ENCODE results near the gene OR51I2.

OR51I2 gene, protein sequence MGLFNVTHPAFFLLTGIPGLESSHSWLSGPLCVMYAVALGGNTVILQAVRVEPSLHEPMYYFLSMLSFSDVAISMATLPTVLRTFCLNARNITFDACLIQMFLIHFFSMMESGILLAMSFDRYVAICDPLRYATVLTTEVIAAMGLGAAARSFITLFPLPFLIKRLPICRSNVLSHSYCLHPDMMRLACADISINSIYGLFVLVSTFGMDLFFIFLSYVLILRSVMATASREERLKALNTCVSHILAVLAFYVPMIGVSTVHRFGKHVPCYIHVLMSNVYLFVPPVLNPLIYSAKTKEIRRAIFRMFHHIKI

DNA sequence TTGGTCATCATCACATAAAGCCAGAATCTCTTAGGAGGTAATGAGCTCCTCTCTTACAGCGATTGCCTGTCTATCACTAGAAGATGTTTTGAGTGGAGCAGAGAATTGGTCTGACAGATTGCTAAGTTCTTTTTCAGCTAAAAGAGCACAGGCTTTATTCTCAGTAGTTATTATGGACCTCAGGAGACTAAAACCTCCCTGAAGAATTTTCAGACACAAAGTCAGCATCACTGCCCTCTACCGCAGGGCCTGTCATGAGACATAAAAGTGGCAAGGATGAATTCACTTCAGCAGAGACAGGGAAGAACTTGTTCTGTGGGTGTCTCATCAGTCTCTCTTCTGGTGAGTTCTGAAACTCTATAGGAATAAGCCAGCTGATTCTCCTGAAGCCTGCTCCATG, at the start of gene OR51I2:
TSS of gene OR51I2 (plus strand) at position 301 of the 400 bp plus-strand sequence. CDS start 4,166 bp downstream, outside the sequence.
- DNase-seq (ENCODE audit: low read depth): no peak

DNA sequence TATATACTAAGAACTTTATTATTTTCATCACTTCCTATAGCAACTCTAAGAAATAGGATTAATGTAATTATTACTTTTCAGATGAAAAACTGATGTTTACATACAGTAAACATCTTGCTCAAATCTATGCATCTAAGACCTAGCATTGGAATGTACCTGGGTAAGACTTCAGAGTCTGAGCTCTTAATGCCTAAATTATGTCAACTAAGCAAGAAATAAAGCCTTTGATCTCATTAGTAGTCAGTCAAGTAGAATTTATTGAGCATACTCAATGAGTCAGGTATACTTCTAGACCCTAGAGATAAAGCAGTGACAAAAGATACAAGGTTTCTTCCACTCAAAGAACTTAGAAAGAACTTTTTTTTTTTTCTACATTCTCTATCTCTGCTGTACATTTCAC, 44.0 kb upstream of the OR51I2 start:
- DNase-seq (ENCODE audit: low read depth): no peak

DNA sequence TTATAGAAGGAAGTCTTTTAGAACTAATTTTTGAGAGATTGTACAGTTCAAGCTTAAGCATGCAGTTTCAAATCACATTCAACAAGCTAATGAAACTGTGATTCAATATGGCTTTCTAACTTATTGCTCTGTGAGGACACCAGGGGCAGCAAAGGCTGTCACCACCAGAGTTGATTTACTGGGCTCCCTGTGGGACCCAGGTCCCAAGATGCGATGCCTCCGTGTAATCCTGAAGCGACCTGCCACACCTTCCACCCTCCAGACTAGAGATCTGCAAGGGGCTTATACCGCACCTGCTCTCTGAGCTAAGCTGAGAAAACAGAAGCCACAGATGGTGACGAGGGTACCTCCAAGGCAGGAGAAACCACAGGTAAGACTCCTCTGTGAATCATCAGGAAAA, 28.1 kb upstream of the OR51I2 start:
- DNase-seq (ENCODE audit: low read depth): no peak

DNA sequence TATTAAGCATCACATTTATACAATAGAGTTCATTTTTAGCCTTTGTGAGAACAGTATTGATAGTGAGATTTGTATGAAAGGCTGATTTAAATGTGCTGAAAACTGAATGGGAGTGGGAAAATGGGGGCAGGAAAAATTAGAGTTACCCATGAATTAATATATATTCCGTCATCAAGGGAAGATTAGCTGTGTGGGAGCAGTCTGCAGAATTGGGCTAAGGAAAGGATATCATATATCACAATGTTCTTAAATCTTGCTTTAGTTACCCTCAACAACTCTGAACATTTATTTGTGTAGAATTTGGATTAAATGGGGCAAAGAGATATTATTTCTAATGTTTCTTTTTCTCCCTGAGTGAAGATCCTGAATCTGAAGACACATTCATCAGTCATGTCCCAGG, 27.3 kb upstream of the OR51I2 start, which contains the start of gene OR51Q1:
TSS of gene OR51Q1 (plus strand) at position 301 of the 400 bp plus-strand sequence. CDS start at position 391, 90 bp downstream.
- no peak for DNase-seq (ENCODE audit: low read depth)

DNA sequence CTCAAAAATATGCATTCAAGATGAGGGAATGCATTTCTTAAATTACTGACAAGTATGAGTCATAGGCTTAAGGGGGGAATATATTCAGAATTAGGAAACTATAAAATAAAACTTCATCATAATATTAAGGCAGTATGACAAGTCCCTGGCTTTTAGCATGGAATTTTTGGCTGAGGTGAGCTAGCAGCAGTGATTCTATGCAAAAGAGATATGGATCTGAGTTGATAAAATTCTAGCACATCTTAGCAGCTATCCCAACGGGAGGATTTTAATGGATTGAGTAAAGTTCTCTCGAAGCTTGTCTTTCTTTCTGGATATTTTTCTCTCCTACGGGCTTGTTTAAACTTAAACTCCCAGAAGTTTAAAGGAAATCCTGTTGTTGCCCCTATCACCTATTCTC, 26.0 kb upstream of the OR51I2 start:
- DNase-seq (ENCODE audit: low read depth): no peak

DNA sequence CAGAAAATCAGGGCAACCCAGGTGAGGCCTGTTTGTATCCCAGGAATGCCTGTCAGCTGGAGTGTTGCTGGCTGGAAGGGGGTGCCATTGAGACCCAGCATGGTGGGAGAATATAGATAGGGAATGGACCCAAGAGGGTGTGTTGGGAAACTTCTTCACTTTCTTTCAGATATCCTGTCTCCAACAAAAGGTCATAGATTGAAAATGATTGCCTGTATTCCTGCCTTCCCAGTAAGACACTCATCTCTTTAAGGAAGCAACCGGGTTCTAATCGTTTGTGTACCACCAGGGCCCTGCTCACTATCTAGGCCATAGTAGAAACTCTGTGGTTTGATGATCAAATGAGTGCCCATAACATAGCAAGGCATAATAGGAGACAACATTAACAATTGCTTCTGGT, 7.7 kb upstream of the OR51I2 start, which contains the start of gene OR51I1:
TSS of gene OR51I1 (minus strand) at position 101 of the 400 bp plus-strand sequence. CDS start at position 101, 0 bp downstream.
- DNase-seq (ENCODE audit: low read depth): no peak

DNA sequence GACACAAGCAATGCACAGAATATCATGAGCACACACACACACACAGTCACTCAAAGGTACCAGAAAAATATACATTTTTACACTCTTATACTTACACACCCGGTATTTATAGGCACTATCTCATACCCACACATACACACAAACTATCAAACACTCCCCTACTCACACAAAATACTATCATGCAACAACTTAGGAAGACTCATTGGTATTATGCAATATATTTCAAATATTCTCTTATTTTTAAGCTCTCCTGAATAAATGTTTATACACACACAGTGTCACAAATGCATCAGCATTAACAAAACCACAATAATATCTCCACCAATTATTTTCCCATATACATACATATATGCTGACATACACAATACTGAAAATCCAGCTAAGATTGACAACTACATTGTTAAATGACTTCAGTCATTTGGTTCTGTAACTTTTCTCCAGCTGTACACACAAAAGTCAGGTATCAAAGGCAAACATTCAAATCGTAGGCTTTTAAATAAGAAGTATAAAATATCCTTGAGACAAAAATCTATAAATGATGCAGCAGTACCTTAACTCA, 5.2 kb upstream of the OR51I2 start:
- no peak for DNase-seq (ENCODE audit: low read depth)

DNA sequence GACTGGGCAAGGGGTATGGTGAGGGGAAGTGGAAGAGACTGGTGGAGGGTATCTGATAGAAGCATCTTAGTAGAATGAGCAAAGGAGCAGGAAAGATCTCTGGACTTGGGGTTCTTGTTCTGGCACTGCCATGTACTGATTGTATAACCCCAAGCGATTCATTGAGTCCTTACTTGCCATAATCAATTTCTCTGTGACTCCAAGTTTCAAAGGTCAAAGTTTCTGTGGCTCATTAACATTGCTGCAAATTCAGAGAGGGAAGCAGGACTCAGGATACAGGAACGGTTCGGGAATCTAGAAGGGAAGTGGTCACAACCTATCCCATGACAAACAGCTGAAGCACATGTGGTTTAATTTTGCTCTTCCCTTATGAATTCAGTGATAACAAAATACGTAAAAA, 309 bp downstream of the OR51I2 start:
- DNase-seq (ENCODE audit: low read depth): no peak

DNA sequence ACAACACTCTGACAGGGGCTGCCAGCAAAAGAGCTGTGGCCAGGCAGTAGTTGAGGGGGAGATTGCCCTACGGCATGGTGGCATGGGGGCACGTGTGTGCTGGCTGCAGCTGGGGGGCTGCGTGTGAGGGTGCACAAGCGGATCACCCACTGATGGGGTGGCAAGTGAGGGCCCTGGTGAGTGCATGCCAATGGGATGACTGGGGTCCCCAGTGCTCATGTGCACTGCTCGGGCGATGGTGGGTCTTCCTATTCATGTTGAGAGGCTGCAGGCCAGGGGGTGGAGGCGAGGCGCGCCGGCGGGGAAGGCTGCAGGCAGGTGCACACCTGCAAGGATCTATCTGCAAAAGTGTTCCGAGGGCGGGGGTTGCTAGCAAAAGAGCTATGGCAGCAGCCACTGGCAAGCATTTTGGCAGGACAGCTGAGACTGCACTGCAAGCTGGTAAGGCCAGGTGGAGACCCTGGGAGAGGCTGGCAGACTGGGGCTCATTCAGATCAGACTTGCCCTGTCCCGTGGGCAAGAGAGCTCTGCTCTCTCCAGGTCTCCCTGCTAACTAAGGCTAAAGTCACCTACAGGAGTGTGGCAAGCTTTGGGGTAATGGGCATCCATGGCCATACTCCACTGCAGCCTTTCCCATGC, 12.0 kb downstream of the OR51I2 start:
- no peak for DNase-seq (ENCODE audit: low read depth)

DNA sequence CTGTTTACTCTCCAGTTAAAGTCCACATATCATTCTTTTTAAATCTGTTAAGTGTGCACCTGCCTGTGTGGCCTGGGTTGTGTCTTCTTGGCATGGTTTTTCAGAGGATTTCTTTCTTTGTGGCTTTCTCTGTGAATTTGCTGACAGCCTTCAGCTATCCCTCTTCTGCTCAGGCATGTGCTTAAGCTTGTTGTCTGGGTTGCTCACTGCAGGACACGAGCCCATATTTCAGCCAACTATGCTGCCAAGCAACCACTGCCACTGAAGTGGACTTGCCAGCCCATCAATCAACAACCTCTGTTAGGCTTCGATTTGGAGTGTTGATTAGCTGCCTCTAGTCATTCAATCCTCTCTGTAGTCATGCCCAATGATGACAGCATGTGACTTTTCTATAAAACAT, 18.4 kb downstream of the OR51I2 start:
- DNase-seq (ENCODE audit: low read depth): no peak

DNA sequence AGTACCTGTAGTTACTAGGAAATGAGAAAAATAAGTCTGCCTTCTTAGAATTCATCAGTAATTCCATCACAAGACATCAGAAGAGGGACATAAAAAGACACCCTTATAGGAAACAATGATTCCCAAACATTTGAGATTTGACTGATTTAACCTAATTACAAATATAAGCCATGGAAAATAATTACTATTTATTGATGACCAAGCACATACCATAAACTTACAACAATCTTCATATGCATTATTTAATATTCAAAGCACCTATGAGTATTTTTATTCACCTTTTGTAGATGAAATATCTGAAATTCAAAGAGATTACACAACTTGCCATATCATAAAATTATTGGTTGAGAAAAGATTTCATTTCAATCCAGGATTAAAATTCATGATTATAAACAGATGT, 24.8 kb downstream of the OR51I2 start:
- DNase-seq (ENCODE audit: low read depth): no peak

DNA sequence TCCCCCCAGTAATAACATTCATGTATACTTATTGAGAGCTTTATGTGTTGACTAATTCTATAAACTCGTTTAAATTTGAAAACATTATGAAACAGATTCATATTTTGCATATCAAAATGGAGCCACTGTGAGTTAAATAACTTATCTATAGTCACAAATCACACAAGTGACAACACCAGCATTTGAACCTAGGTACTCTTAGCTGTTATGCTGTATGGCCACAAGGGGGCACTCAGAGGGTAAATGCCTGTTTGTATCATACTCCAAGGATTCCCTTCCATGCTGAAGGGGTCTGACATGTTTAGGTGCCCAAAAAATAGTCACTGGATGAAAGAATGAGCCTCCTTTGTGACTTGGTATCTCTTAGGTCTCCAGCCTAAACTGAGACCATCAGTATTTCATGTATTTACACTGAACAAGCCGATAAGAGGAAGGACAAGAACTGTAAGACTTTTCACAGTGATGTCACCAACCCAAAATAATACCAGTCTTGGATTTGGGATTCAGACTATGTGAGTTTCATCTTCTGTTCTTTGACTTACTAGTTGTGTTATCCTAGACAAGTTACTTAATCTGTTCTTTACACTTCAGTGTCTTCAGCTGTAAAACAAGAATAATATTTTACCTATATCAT, 27.2 kb downstream of the OR51I2 start:
- peak; percentile 20 for DNase-seq (ENCODE audit: low read depth)

DNA sequence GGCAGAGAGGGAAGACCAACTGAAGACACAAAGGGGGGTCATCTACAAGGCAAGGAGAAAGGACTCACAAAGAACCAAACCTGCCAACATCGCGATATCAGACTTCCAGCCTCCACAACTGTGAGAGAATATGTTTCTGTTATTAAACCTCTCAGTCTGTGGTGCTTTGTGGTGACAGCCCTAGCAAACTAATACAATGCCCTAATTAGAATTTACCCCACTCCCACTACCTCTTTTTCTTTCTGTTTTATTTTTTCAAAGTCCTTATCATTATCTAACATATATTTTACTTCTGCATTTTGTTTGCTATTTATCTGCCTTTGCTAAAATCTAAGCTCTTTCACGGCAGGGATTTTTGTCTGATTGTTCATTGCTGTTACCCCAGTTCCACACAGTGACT, 36.9 kb downstream of the OR51I2 start:
- no peak for DNase-seq (ENCODE audit: low read depth)

DNA sequence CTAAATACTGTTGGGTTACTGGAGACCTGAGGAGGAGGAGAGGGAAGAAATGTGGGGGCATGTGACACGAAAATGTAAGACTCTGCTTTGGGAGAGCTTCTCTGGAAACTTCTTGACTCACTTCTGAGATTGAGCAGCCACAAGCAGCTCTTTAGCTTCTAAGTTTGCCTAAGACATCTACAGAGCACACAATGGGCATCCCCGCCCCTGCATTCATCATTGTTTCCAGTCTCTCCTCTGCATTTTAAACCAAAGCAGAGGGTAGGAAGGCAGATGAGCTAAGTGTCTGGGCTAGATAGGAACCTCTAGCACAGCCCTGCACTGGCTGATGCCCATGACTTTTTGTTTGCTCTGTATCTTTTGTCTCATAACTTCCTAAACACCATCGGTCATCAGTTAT, 37.3 kb downstream of the OR51I2 start:
- DNase-seq (ENCODE audit: low read depth): no peak

DNA sequence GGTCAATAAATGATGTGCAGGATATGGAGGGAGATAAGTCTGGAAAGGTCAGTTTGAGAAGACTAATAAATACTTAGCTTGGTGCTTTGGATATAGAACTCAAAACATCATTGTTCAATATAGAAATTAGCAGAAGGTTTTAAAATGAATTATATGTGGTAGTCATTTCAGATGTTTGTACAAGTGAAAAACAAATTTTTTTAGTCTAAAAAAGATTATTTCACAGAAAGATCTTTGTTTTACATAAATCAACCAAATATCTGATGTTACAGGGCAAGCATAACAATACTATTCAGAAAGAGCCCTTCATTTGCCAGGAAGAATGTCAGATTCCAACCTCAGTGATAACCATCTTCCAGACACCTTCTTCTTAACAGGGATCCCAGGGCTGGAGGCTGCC, 39.3 kb downstream of the OR51I2 start, which contains the start of gene OR52D1:
TSS of gene OR52D1 (plus strand) at position 301 of the 400 bp plus-strand sequence. CDS start at position 323, 22 bp downstream.
- DNase-seq (ENCODE audit: low read depth): no peak

DNA sequence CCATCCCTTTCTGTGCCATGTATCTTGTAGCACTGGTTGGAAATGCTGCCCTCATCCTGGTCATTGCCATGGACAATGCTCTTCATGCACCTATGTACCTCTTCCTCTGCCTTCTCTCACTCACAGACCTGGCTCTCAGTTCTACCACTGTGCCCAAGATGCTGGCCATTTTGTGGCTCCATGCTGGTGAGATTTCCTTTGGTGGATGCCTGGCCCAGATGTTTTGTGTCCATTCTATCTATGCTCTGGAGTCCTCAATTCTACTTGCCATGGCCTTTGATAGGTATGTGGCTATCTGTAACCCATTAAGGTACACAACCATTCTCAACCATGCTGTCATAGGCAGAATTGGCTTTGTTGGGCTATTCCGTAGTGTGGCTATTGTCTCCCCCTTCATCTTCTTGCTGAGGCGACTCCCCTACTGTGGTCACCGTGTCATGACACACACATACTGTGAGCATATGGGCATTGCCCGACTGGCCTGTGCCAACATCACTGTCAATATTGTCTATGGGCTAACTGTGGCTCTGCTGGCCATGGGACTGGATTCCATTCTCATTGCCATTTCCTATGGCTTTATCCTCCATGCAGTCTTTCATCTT, 39.8 kb downstream of the OR51I2 start:
- DNase-seq (ENCODE audit: low read depth): no peak

DNA sequence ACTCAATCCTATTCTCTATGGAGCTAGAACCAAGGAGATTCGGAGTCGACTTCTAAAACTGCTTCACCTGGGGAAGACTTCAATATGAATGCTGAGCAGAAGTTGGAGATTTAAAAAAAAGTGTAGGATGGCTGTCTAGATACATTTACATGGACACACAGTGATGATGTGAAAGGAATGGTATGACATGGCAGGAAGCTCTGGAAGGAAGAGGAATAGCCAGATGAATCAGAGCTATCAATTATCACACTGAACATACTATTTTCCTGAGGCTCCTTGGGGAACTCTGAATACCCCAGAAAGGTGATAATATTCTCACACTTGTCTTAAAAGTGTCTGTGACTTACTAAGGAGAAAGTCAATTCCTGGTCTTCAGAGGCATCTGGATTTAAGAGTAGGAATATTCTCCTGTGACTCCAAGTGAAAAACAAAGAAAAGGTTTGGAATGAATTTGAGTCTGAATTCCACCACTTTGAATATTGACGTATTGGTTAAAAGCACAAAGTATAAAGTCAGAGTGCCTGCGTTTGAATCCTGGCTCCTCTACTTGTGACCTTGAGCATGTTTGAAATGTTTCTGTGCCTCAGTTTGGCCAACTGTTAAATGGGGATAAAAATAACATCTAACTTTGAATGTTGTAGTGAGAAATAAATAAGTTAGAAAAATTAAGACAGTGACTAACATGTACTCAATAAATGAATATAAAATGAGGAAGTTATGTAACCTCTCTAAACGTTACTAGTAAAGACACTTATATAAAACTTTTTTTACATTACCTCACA, 40.6 kb downstream of the OR51I2 start:
- no peak for DNase-seq (ENCODE audit: low read depth)

DNA sequence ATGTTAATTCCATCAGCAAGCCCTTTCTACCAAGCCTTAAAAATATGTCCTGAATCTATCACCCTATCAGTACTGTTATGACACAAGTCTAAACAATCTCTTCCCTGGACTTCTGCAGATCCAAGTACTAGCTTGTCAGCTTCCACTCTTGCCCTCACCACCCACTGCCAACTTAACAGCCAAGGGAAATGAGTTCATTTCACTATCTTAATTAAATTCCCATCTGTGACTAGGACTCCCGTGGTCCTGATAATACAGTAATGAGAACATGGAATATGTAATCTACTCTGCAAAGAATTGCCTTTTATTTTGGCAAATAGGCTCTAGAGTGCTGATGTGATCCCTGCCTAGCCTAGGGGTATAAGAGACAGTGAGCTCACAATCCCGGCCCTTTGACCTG, 50.5 kb downstream of the OR51I2 start:
- DNase-seq (ENCODE audit: low read depth): no peak

DNA sequence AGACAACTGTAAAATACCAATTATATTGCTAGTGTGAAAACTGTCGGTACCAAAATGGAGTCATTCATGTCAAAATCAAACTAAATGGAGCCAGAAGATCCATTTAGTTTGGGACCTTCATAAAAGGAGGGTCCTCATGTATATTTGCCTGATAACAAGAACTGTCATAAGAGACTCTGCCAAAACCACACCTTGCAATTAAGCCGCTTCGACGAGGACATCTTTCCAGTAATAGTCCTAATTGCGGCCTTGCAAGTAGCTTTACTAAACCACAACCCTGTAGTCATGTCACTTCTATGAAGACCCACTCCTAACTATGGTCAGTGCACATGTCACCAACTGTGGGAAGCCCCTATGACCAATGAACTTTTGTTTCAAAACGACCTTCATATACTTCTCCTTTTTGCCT, 51.3 kb downstream of the OR51I2 start:
- no peak for DNase-seq (ENCODE audit: low read depth)

DNA sequence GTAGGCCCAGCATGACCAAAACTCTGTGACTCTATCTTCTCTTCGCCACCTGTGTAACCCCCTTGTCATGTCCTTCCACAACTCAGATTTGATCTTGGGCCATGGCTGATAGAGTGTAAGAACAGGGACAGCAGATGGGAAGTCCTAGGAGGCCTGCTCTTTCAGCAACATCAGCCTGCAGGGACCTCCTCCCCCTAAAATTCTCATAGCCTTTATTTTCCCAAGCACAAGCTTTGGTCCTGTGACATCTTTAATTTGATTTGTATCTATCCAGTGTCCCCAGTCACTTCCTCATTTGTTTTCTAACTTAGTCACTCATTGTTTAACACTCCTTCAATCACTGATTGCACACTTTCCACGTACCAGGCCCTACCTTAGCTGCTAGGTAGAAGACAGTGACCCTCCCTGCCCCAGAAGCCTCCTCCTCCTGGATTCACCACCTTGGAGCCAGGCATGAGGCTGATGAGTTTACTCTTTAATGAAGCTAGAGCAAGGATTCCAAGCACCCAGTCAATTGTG, 55.3 kb downstream of the OR51I2 start:
- no peak for DNase-seq (ENCODE audit: low read depth)

DNA sequence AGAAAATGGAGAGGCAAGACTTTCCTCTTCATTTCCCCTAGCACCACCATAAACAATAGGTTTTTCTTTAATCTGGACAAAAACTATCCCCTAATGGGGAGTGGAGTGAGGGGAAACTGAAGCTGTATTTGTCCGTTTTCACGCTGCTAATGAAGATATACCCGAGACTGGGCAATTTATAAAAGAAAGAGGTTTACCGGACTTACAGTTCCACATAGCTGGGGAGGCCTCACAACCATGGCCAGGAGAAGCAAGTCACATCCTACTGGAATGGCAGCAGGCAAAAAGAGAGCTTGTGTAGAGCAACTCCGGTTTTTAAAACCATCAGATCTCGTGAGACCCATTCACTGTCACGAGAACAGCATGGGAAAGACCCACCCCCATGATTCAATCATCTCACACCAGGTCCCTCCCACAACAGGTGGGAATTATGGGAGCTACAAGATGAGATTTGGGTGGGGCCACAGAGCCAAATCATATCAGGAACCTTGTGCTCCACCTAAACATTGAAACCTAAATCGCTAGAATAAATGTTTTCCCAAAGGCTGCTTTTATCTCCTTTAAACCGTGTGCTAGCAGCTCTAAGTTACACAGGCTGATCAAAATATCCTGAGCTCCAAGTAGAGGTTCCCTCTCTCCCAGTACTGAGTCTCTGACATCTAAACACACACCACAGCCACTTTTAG, 56.4 kb downstream of the OR51I2 start:
- DNase-seq (ENCODE audit: low read depth): no peak
